NCI-H345 treated with DMSO at 0.1 percent for 48 hours (cell line): Measurements from ENCODE around the gene TTC12.
A peak's percentile ranks its signal among the peaks of the same experiment; 100 is the strongest.

Experiments
- DNase-seq: peaks from one replicate; lab custom pipeline; 2025; ENCODE audit not compliant: unreplicated experiment; lab: John Stamatoyannopoulos, UW

TTC12 gene

GRCh38 chr11:113314389-113315301 lies at the start of gene TTC12:
TSS of gene TTC12 (plus strand) at chr11:113314583. CDS start at chr11:113316258, 1,675 bp downstream.
- peak; percentile 56 for DNase-seq

GRCh38 chr11:113265362-113265761 lies 49.0 kb upstream of the TTC12 start:
- no peak for DNase-seq

- no peak for DNase-seq
These were observed 46.9 kb upstream of the TTC12 start for GRCh38 chr11:113267493-113267892.

GRCh38 chr11:113269096-113269495 lies 45.3 kb upstream of the TTC12 start:
- DNase-seq, result no peak

GRCh38 chr11:113269636-113270035 lies 44.7 kb upstream of the TTC12 start:
- DNase-seq, result no peak

GRCh38 chr11:113270080-113270479 lies 44.3 kb upstream of the TTC12 start:
- no peak for DNase-seq

- DNase-seq, result no peak
These were observed 42.7 kb upstream of the TTC12 start for GRCh38 chr11:113271551-113272245.

GRCh38 chr11:113272281-113272680 lies 42.1 kb upstream of the TTC12 start:
- no peak for DNase-seq

GRCh38 chr11:113272927-113273615 lies 41.3 kb upstream of the TTC12 start:
- DNase-seq, result no peak

GRCh38 chr11:113273720-113274119 lies 40.7 kb upstream of the TTC12 start:
- no peak for DNase-seq

- no peak for DNase-seq
These were observed 39.4 kb upstream of the TTC12 start for GRCh38 chr11:113274713-113275582.

- DNase-seq, result no peak
These were observed 38.8 kb upstream of the TTC12 start for GRCh38 chr11:113275602-113276001.

GRCh38 chr11:113276466-113276865 lies 37.9 kb upstream of the TTC12 start:
- no peak for DNase-seq

- no peak for DNase-seq
These were observed 36.5 kb upstream of the TTC12 start for GRCh38 chr11:113277907-113278306.

GRCh38 chr11:113278481-113278880 lies 35.9 kb upstream of the TTC12 start:
- no peak for DNase-seq

- no peak for DNase-seq
These were observed 35.5 kb upstream of the TTC12 start for GRCh38 chr11:113278925-113279324.

GRCh38 chr11:113279591-113279990 lies 34.8 kb upstream of the TTC12 start:
- DNase-seq, result no peak

- no peak for DNase-seq
These were observed 33.2 kb upstream of the TTC12 start for GRCh38 chr11:113281052-113281725.

- no peak for DNase-seq
These were observed 31.4 kb upstream of the TTC12 start for GRCh38 chr11:113282898-113283437.

GRCh38 chr11:113283881-113284280 lies 30.5 kb upstream of the TTC12 start:
- no peak for DNase-seq
